Neural cell (in vitro differentiated cells): ENCODE results near the gene SNX21.

Source experiments
- EP300 ChIP-seq: fragments of 450-650 bp; conservative IDR thresholded peaks from 2 replicates; pipeline ENCODE4 v1.6.1; 2014; ENCODE audit warnings: antibody characterized with exemption, mild to moderate bottlenecking, moderate library complexity; ENCODE audit not compliant: poor library complexity, severe bottlenecking
- EZH2 ChIP-seq: fragments of 200-600, 300-800 bp; shearing (Covaris generic), sonication (generic); IDR thresholded peaks from 2 replicates; pipeline ENCODE4 v1.6.1; 2014; ENCODE audit warnings: antibody characterized with exemption, low read length, borderline replicate concordance, mild to moderate bottlenecking; ENCODE audit not compliant: insufficient read depth, poor library complexity, severe bottlenecking
- MXI1 ChIP-seq: fragments of 450-650 bp; conservative IDR thresholded peaks from 2 replicates; pipeline ENCODE4 v1.6.1; 2014; ENCODE audit warnings: antibody characterized with exemption, mild to moderate bottlenecking; ENCODE audit not compliant: poor library complexity, severe bottlenecking
- POLR2AphosphoS5 ChIP-seq: IDR thresholded peaks from 2 replicates; pipeline ENCODE4 v1.6.1; 2012
- RAD21 ChIP-seq: fragments of 450-650 bp; conservative IDR thresholded peaks from 2 replicates; pipeline ENCODE4 v1.6.1; 2014; ENCODE audit warnings: antibody characterized with exemption, mild to moderate bottlenecking, moderate library complexity
- TAF1 ChIP-seq: IDR thresholded peaks from 2 replicates; pipeline ENCODE4 v1.6.1; 2012; ENCODE audit warnings: low read depth
- TF ChIP-seq, protein P1 (sequence below): fragments of 450-650 bp; IDR thresholded peaks from 2 replicates; pipeline ENCODE4 v1.5.1; 2014; ENCODE audit warnings: antibody characterized with exemption, mild to moderate bottlenecking, moderate library complexity; ENCODE audit not compliant: poor library complexity, severe bottlenecking
- TF ChIP-seq, protein P2 (sequence below): IDR thresholded peaks from 2 replicates; pipeline ENCODE4 v1.6.1; 2012; ENCODE audit warnings: borderline replicate concordance

DNA sequence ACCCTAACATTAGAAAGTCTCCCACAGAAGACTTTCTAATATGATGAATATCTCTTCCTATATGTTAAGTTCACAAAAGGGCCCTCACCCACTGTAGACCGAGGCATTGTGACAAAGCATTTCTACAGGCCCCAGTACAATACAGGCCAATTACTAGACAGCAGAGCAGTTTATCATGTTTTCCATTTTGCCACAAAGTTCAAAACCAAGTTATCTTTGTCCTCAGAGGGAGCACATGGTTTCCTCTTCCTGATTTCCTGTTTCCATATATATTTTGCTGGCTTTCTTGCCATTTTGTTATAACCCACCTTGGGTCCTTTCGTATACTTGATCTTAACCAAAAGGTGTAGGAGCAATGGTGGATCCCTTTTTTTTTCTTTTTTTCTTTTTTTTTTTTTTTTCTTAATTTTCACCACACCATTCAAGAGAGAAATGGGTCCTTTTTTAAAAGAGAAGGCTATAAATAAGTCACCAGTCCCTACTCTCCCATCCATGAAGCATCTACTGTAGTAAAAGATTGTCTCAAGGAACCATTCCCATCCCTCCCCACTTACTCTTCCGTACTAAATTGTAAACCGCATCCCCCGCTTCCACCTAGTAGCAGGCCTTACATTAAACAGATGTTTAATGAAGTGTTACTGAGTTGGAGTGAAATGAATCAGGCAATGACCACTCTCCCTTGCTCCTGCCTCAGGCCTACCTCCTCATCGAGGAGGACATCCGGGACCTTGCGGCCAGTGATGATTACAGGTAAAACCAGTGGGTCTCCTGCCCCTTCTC, 23.2 kb upstream of the SNX21 start:
- TF ChIP-seq, protein P1, sequence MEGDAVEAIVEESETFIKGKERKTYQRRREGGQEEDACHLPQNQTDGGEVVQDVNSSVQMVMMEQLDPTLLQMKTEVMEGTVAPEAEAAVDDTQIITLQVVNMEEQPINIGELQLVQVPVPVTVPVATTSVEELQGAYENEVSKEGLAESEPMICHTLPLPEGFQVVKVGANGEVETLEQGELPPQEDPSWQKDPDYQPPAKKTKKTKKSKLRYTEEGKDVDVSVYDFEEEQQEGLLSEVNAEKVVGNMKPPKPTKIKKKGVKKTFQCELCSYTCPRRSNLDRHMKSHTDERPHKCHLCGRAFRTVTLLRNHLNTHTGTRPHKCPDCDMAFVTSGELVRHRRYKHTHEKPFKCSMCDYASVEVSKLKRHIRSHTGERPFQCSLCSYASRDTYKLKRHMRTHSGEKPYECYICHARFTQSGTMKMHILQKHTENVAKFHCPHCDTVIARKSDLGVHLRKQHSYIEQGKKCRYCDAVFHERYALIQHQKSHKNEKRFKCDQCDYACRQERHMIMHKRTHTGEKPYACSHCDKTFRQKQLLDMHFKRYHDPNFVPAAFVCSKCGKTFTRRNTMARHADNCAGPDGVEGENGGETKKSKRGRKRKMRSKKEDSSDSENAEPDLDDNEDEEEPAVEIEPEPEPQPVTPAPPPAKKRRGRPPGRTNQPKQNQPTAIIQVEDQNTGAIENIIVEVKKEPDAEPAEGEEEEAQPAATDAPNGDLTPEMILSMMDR: no peak
- TF ChIP-seq MXI1: no peak
- no peak for TF ChIP-seq POLR2AphosphoS5
- TF ChIP-seq EZH2: no peak
- TF ChIP-seq TAF1: no peak
- TF ChIP-seq EP300: no peak
- no peak for TF ChIP-seq RAD21
- TF ChIP-seq, protein P2, sequence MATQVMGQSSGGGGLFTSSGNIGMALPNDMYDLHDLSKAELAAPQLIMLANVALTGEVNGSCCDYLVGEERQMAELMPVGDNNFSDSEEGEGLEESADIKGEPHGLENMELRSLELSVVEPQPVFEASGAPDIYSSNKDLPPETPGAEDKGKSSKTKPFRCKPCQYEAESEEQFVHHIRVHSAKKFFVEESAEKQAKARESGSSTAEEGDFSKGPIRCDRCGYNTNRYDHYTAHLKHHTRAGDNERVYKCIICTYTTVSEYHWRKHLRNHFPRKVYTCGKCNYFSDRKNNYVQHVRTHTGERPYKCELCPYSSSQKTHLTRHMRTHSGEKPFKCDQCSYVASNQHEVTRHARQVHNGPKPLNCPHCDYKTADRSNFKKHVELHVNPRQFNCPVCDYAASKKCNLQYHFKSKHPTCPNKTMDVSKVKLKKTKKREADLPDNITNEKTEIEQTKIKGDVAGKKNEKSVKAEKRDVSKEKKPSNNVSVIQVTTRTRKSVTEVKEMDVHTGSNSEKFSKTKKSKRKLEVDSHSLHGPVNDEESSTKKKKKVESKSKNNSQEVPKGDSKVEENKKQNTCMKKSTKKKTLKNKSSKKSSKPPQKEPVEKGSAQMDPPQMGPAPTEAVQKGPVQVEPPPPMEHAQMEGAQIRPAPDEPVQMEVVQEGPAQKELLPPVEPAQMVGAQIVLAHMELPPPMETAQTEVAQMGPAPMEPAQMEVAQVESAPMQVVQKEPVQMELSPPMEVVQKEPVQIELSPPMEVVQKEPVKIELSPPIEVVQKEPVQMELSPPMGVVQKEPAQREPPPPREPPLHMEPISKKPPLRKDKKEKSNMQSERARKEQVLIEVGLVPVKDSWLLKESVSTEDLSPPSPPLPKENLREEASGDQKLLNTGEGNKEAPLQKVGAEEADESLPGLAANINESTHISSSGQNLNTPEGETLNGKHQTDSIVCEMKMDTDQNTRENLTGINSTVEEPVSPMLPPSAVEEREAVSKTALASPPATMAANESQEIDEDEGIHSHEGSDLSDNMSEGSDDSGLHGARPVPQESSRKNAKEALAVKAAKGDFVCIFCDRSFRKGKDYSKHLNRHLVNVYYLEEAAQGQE: no peak
